HepG2 (cell line): ENCODE results near the gene TANC1. TPM values are rescaled to one million over a fixed set of nuclear protein-coding genes. Genes with fewer than 3 reads are reported as not detected.

ENCODE experiments used
- ATAC-seq: fragments of 200-7000 bp; cut with Tn5 transposase; 3 replicates; pipeline ENCODE4 v1.9.1; 2020; ENCODE audit warnings: mild to moderate bottlenecking, moderate library complexity
- BruUV-seq: library from RNA; stranded (reverse); fragments of 400-500 nt; replicated peaks from 2 replicates; lab custom pipeline; 2021; lab: Mats Ljungman, UMichigan
- CTCF ChIA-PET: fragments of 300-600 bp; formaldehyde crosslinking; extraction: SDS; loops from one replicate; lab custom pipeline; 2021; ENCODE audit warnings: low total read pairs, inconsistent platforms, low intra/inter-chr PET ratio; lab: Yijun Ruan, JAX
- POLR2A ChIA-PET: fragments of 350-600 bp; sonication (Branson Sonifier 250); formaldehyde crosslinking; loops from one replicate; lab custom pipeline; 2020; ENCODE audit warnings: antibody characterized with exemption, inconsistent platforms; lab: Yijun Ruan, JAX
- DNase-seq: peaks from one replicate; pipeline ENCODE4 v3.0.0-alpha.2; 2015; ENCODE audit warnings: low spot score
- FAIRE-seq: peaks from 3 replicates; lab custom pipeline; 2011; peaks lifted over from hg19 to GRCh38; lab: Jason Lieb, UNC
- H2AFZ ChIP-seq: one replicate; pipeline ENCODE4 v1.6.1; 2011; ENCODE audit warnings: low read length, inconsistent platforms
- H3K27ac ChIP-seq: fragments of 300-600 bp; 3 replicates; pipeline ENCODE4 v1.8.0; 2011; ENCODE audit warnings: mixed run types, mild to moderate bottlenecking, mixed read lengths, low read length, inconsistent platforms; ENCODE audit not compliant: insufficient read depth; ENCODE audit errors: extremely low read length
- H3K27me3 ChIP-seq, 2 experiments: fragments of 200-600 bp in 1 of 2; 2 replicates in 1 of 2; 3 replicates in 1 of 2; pipeline versions ENCODE4 v1.6.0 to v1.8.0; 2011; ENCODE audit warnings: low read length in 2 of 2, mild to moderate bottlenecking in 2 of 2, moderate library complexity in 2 of 2, inconsistent platforms in 1 of 2; ENCODE audit not compliant: insufficient read depth in 2 of 2, control insufficient read depth in 1 of 2
- H3K36me3 ChIP-seq, 2 experiments: fragments of 200-600 bp in 1 of 2; replicated peaks in 1 of 2; 2 replicates in 1 of 2; 3 replicates in 1 of 2; pipeline versions ENCODE4 v1.5.1 to v1.8.0; 2011; ENCODE audit warnings: low read length in 2 of 2, inconsistent platforms in 1 of 2; ENCODE audit not compliant: insufficient read depth in 2 of 2, control insufficient read depth in 1 of 2
- H3K4me1 ChIP-seq: 2 replicates; pipeline ENCODE4 v1.5.1; 2012; ENCODE audit warnings: low read length, inconsistent platforms; ENCODE audit not compliant: insufficient read depth
- H3K4me2 ChIP-seq: 2 replicates; pipeline ENCODE4 v1.6.0; 2011; ENCODE audit warnings: low read depth, low read length, inconsistent platforms
- H3K4me3 ChIP-seq, 3 experiments: fragments of 200-600 bp in 1 of 3; sonication (generic), shearing (Covaris generic) in 1 of 3; replicated peaks in 1 of 3; 2 replicates each; pipeline ENCODE4 v1.5.1; 2011 to 2016; ENCODE audit warnings: low read length in 3 of 3, inconsistent platforms in 2 of 3, low read depth in 2 of 3, mild to moderate bottlenecking in 2 of 3, control low read depth in 1 of 3, mixed read lengths in 1 of 3; ENCODE audit not compliant: insufficient read depth in 1 of 3
- H3K79me2 ChIP-seq: one replicate; pipeline ENCODE4 v1.6.1; 2011; ENCODE audit warnings: low read length, inconsistent platforms; ENCODE audit not compliant: insufficient read depth
- H3K9ac ChIP-seq: 2 replicates; pipeline ENCODE4 v1.6.0; 2011; ENCODE audit warnings: mild to moderate bottlenecking, low read depth, low read length, inconsistent platforms; ENCODE audit not compliant: insufficient read depth
- H3K9me3 ChIP-seq: 2 replicates; pipeline ENCODE4 v1.5.1; 2012; ENCODE audit warnings: mild to moderate bottlenecking, low read length
- H4K20me1 ChIP-seq: 2 replicates; pipeline ENCODE4 v1.6.0; 2011; ENCODE audit warnings: inconsistent platforms, mild to moderate bottlenecking, low read length, moderate library complexity; ENCODE audit not compliant: insufficient read depth
- BCLAF1 ChIP-seq: fragments of 450-650 bp; IDR thresholded peaks from 2 replicates; pipeline ENCODE4 v1.6.1; 2017; ENCODE audit warnings: mild to moderate bottlenecking
- RXRB ChIP-seq: IDR thresholded peaks from 2 replicates; pipeline ENCODE4 v1.6.1; 2016; ENCODE audit warnings: borderline replicate concordance, missing genetic modification reagents, missing compliant biosample characterization
- THRA ChIP-seq: sonication (generic); formaldehyde crosslinking; IDR thresholded peaks from 2 replicates; pipeline ENCODE4 v1.4.0; 2020; ENCODE audit warnings: missing genetic modification reagents, borderline replicate concordance
- ZBTB20 ChIP-seq: sonication (generic); formaldehyde crosslinking; IDR thresholded peaks from 2 replicates; pipeline ENCODE4 v1.8.1; 2023; ENCODE audit warnings: missing genetic modification reagents, low read depth, mild to moderate bottlenecking, borderline replicate concordance
- ZNF275 ChIP-seq: sonication (generic); formaldehyde crosslinking; IDR thresholded peaks from 2 replicates; pipeline ENCODE4 v1.8.0; 2022; ENCODE audit warnings: missing genetic modification reagents, mild to moderate bottlenecking, inconsistent platforms, borderline replicate concordance
- WGBS: methylation state at CpG from one replicate; pipeline ENCODE4 v1.1.6; 2017; ENCODE audit warnings: low lambda C conversion rate; 5-methylcytosine and 5-hydroxymethylcytosine counted together
- in situ Hi-C: cut with HindIII; loops from 2 replicates; pipeline ENCODE4 v1.10.0; 2017; ENCODE audit warnings: low pct_unique_long_range_greater_than_20kb; ENCODE audit not compliant: extremely low pct_ligation_motif_present
- intact Hi-C: fragments of 100-400 bp; cut with micrococcal nuclease; formaldehyde crosslinking; loops from one replicate; pipeline ENCODE4 v1.10.0; 2022; ENCODE audit not compliant: unreplicated experiment
- polyA plus RNA-seq, 8 experiments: library from polyadenylated mRNA; depleted of rRNA in 3 of 8; stranded (reverse) in 7 of 8; unstranded in 1 of 8; fragments of >200 nt; fragmentation: Illumina TruSeq in 4 of 8; extraction: Trizol in 4 of 8; gene quantifications; 2 replicates each; pipeline versions ENCODE4 v1.2.1 to v1.2.3, GENCODE V29; 2011 to 2016; ENCODE audit warnings: low read depth in 4 of 8, missing spikeins in 1 of 8, mixed read lengths in 1 of 8; ENCODE audit not compliant: insufficient read depth in 1 of 8
- total RNA-seq, 5 experiments: library from RNA; depleted of rRNA; stranded (reverse); fragments of >200 nt; fragmentation: Illumina TruSeq; extraction: Trizol; gene quantifications; 2 replicates each; pipeline ENCODE4 v1.2.3, GENCODE V29; 2016; ENCODE audit warnings: low read depth in 1 of 5

The TANC1 gene
- total and polyA plus RNA-seq, 2 of the 13 experiments (the other 11 are each of a cell fraction or from before 2014, with no cell fraction given) = 2.3 to 5.6 TPM

- TF ChIP-seq THRA (CRISPR knock-in tag) (no peak), BCLAF1 (no peak), ZBTB20 (CRISPR knock-in tag) (no peak), RXRB (CRISPR knock-in tag) (no peak)
Observed at GRCh38 chr2:158923180-158923594, 45.3 kb upstream of the TANC1 start (continued).

GRCh38 chr2:158923641-158924040 lies 44.8 kb upstream of the TANC1 start:
- Histone ChIP-seq H2AFZ (no peak overlapping the region), H3K79me2 (no peaks in the 10 kb centered on the region), H3K9ac (no peak overlapping the region), H3K4me3 (no peak overlapping the region), H3K9me3 (no peaks in the 10 kb centered on the region), H3K4me1 (no peaks in the 10 kb centered on the region), H3K4me2 (no peak overlapping the region), H3K27ac (no peak overlapping the region), H3K27me3 (no peaks in the 10 kb centered on the region)
- intact Hi-C loops = no loop called here
- POLR2A ChIA-PET = no interaction called here
- BruUV-seq = no TSS peak
- no peak for DNase-seq
- FAIRE-seq = no peak
- ATAC-seq = no peak
- WGBS = 6% methylated on average over 1 of the region's 1 CpG
- in situ Hi-C loops = no loop called here
- no peak for TF ChIP-seq ZNF275 (CRISPR knock-in tag)
- TF ChIP-seq, all 625 proteins: peak for 0
- CTCF ChIA-PET = no interaction called here
- no peaks in the 10 kb centered on the region for H4K20me1 ChIP-seq
- no peaks in the 10 kb centered on the region for H3K36me3 ChIP-seq
